Medulla oblongata (tissue), 1 donor: ENCODE data around the gene DPF3.

ENCODE experiments used
- DNase-seq: peaks from one replicate; pipeline ENCODE4 v3.0.0-alpha.2; 2015; ENCODE audit errors: extremely low spot score

The DPF3 gene

DNA sequence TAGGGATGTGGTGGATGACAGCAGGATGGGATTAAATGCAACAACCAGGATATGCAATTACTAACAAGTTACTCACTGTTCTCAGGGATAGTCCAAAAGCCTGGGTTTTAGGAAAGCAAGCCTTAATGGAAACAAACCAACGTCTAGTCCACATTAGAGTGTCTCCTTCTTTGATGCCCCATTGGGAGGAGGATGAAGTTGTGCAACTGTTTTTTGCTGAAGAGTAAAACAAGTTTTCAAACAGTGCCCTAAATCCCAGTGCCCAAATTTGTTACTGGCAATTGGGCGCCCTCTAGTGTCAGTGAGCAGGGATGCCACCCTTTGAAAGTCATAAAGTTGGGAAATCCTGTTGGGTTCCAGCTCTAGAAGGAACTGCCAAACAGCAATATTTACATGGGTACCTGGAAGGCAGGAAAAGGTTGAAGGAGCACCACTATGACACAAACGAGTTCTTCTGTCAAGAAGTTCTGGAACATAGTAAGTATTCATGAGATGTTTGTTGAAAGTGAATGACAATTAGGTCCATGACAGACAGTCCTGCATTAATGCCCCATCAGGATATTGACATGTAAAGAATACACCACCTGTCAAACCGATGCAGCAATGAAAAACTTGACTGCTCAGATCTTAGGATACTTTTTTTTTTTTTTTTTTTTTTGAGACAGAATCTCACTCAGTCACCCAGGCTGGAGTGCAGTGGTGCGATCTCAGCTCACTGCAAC, 11.1 kb upstream of the DPF3 start:
- DNase-seq, result peak; percentile 88

DNA sequence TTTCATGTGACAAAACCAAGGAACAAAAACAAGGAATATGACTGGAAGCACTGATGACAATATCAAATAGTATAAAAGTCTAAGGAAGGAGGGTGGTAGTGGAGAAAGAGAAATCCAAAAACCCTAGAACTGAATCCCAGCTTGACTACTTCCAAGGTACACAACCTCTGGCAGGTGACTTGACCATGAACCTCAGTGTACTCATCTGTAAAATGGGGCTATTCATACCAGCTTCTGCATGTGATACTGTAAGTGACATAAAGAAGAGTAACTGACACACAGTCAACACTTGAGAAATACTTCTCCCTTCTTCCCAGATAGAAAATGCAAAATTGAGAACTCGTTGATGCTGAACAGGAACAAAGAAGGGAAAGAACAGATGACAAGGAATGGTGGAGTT, 10.3 kb upstream of the DPF3 start:
- no peak for DNase-seq

DNA sequence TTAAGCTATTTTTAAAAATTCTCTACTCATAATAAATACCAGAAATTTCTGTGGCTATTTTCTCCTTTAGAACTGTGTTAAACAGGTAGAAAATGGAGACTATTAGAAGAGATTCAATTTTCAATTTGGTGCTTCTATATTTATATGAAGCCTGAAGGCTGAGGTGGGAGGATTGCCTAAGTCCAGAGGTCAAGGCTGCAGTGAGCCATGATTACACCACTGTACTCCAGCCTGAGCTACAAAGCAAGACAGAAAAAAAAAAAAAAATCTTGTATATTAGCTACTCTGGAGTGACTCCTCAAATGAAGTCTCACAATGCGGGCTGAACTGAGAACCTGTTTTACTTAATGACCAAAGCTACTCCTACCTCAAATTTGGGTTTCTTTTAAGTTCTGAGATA, 9.8 kb upstream of the DPF3 start:
- DNase-seq, result no peak

DNA sequence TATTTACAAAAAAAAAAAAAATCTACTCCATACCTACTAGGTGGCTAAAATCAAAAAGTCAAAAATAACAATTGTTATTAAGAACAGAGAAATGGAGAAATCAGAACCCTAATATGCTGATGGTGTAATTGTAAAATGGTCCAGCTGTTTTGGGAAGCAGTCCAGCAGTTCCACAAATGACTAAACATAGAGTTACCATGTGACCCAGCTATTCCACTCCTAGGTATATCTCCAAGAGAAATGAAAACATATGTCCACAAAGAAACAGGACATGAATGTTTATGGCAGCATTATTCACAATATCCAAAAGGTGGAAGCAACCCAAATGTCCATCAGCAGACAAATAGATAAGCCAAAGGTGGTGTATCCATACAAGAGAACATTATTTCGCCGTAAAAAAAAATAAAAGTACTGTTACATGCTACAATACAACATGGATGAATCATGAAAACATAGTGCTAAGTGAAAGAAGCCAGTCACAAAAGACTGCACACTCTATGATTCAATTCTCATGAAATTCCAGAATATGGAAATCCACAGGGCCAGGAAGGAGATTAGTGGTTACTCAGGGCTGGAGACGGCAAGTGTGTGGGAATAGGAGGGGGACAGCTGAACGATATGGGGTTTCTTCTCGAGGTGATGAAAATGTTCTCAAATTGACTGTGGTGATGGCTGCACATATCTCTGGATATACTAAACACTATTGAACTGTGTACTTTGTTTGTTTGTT, 9.1 kb upstream of the DPF3 start:
- DNase-seq, result no peak

DNA sequence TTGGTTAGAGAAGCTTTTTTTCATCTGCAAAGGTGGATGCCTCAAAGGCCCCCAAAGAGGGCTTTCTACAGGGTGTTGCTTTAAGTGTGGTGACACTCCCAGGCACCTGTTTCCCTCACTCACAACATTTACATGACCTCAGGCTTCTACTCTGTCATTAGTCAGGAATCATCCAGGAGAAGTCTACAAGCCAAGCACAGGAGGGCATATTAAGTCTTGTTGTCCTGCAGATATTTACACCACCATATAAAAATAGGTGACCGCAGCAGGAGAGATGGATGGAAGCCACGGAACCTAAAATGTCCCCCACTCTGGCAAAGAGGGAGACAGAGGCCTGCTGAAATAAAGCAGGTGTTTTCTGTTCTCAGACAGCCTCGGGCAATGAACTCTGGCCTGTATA, 7.5 kb upstream of the DPF3 start:
- no peak for DNase-seq

DNA sequence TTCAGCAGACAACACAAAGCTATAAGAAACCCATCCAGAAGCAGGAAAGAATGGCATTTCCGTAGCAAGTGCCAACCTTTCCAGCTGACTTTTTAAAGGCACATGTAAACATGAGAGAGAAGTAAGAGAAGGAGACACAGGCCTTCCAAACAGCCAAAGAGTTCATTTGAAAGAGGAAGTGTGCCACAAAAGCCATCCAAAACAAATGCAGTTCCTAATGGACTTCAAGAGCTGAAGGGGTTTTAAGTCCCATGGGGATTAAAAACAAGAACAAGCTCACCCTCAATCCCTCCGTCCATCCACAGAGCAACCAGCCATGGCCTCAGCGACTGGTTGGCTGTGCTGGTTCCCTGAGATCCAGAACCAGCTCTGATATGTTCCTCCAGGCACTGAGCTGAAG, 4.5 kb upstream of the DPF3 start:
- DNase-seq, result no peak

DNA sequence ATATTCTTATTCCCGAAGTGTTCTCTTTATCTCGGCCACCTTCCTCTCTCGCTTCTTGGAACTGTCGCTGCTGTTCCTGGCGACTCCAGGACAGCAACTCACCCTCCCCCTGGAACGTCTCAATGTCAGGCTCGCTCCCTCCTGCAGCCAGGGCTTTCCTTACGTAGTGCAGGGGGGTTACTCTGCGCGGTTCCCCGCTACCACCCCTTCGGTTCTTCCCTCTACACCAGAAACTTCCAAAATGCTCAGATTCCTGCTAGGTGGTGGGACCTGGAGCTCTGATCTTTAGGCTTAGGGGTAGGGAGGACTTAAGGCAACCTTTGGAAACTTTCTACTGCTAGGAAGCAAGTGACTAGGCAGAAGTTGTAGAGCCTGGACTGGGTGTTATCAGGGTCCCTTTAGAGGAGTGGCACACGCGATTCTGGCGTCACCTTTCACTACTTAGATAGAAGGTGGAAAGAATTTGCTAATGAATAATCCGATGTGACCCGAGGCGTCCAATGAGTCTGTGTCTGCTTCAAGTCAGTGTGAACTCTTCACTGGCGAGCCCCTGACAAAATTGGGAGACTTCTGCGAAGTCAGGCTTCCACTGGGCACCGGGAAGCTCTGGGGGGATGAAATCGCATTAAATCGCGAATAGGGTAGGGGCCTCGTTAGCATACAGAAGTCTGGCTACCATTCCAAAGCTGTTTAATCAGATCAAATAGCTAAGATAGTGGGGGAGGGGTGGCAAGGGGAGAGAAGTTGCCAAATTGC, 900 bp upstream of the DPF3 start:
- peak; percentile 50 for DNase-seq

DNA sequence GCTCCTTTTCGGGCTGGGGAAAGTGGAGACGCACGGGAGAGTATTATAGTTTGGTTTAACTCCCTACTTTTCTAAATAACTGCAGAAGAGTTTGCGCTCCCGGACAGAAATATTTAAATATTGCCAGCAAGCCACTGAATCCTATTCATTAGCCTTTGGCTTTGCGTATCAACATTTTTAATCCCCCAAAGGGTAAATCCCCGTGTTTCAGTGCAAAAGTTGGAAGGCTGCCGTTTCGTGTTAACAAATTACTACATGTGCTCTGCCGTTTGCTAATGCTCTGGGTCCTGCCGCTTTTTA, 372 bp upstream of the DPF3 start:
- DNase-seq, result no peak

DNA sequence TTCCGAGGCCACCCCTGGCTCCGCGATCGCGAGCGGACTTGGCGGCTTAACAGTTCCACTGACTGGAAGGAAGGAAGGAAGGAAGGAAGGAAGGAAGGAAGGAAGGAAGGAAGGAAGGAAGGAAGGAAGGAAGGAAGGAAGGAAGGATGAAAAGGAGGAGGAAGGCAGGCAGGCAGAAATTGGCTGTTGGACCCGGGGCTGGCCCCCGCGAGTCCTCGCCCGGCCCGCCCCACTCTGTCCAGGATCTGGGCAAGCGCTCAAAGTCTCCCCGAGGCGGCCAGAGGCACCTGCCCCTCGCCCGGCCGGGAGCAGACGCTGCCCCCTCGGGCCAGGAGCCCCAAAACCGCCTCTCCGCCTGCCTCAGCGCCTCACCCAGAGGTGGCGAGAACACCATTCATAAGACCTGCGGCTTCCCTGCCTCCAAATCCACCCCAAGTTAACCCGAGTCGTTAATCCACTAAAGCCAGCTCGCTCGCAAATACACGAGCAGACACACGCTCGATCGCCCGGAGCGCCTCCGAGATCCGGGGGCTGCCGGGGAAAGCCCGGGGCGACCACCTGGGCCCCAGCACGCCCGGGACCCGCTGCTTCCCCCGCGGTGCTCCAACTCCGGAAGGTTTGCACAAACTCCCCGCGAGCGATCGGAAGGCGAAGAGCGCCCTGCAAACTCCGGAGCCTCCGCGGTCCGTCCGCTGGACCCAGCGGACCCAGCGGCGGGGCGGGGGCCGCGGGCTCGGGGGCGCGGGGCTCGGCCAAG, 844 bp downstream of the DPF3 start:
- DNase-seq, result peak; percentile 67

DNA sequence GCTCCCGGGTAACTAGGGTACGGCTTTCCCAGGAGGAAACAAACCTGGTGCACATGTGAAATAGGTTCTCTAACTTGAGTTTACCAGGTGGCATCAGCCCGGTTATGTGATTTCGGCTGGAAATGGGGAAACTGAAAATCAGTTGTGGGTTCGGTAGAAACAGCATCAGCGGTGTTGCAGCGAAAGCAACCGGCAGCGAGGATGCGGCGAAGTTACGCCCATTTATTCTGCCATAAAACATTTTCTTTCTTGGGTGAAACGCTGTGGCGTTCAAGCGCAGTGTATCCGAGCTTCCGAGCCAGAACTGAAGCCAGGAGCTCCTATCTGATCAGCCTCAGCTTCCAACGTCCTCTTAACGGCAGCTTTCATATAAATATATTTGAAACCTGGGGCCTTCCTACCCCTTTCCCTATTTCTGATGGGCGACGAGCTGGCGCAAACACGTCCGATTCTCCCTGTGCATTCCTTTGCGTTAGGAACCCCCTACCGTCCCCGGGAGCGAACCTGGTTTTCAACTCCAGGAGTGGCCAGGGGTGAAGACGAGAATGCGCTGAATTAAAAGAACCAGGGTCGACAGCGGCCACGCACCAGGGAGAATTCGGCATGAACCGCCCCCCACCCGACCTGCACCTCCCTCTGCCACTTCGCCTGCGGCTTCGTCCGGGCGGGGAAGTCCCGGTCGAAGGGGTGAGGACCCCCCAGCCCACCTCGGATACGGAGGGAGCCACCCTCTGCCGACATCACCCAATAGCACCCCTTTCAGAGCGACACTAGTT, 1.6 kb downstream of the DPF3 start:
- peak; percentile 29 for DNase-seq

DNA sequence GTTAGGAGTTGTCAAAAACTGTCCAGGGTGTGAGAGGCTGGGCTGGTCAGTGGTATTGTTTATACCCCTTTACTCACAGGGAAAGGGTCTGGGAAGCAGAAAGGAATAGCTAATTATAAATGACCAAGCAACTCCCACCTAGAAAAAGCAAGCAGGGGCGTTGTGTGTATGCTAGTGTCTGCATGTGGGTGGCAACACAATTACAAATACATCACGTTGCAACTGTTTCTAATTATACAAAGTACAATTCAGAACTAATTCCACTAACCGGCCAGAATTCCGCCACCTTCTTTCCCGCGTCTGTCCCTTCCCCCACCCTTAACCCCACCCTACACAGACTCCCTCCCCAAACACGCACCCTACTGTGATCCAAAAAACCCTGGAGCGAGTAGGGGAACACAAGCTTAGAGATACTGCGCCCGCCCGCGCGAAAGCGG, 2.2 kb downstream of the DPF3 start:
- no peak for DNase-seq

DNA sequence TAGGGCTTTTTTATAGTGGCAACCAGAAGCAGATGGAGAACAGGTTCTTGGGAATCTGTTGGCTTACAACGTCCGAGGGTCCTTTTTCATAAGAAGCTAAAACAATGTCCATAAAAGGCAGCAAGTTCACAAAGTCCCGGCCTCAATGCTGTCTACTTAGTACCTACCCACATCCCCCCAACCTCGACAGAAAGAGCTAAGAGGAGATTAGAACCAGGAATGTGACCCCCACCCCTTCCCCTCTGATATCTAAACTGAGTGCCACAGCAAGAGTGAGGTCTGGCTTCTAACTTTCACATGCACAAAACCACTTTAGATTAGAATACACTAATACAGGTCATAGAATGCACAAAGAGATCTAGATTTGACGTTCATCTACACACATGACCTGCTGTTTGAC, 4.5 kb downstream of the DPF3 start:
- DNase-seq, result no peak

DNA sequence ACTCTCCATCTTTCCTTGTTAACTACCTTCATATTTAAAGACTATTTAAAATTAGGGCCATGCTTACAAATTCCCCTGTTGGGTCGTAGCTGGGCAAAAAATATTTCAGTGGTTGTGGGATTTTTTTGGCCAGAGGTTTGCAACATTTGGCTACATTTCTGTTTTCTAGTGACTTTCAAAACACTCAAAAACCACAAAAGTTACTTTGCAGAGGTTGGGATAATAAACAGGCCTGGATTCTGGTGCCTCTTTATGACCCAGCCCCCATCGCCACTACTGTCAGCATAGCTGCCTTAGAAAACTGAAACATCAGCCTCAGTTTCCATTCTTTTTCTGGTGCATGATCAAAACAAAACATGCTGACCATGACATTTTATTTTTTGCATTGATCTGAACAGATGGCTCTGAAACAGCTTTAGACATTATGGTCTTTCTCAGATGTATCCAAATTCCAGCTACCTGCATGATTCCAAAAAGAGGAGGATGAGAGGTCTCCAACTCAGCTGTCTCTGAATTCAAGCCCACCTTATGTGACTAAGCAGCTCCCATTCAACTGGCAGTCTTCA, 5.2 kb downstream of the DPF3 start:
- no peak for DNase-seq

DNA sequence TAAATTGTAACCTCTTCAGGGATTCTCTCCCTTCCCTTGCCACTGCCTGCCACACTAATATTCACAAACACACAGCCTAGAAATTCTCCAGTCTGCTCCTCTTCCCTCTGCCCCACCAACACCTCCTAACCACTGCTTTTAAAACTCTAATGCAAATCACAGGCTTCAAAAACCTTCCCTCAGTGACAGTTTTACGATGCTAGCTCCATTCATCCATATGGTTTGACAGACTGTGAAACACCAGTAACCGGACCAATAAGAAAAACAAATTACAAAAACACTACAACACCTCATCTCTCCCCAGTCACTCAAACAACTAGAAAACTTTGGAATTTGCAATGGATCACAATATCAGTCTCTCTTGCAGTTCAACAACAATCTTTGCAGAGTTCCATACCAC, 5.7 kb downstream of the DPF3 start:
- no peak for DNase-seq

DNA sequence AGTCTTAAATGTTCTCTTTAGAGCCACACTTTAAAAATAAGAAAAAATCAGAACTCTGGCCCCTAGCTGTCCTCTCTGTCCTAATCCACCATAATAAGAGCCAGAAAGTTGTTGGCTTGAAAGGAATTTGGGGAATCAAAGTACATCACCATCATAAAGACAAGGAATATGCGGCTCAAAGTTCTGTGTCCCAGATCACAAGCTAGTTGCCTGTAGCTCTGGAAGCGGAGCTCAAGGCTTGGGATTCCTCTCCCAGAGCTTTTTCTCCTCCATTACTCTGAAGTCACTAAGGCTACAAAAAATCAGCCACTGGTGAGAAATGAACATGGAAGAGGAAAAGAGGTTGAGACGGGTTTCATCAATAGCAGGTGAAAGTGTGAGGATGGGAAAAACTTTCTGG, 6.4 kb downstream of the DPF3 start:
- DNase-seq, result no peak

DNA sequence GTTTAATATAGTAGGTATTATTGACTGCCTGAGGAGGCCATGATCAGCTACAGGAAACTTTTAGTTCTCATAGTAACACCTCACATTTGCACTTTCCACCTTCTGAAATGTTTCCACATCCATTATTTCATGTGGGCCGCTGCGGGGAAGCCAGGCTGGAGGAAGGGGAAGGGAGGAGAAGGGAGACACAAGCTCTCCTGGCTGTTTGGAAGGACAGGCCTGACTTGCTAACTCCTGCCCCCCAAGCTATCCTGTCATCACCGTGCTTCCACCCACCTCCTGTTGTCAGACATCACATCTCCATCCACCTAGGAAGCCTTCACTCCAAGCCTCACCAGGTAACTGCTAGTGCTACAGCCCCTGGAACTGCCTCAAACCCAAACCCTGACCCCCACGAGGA, 9.5 kb downstream of the DPF3 start:
- no peak for DNase-seq

DNA sequence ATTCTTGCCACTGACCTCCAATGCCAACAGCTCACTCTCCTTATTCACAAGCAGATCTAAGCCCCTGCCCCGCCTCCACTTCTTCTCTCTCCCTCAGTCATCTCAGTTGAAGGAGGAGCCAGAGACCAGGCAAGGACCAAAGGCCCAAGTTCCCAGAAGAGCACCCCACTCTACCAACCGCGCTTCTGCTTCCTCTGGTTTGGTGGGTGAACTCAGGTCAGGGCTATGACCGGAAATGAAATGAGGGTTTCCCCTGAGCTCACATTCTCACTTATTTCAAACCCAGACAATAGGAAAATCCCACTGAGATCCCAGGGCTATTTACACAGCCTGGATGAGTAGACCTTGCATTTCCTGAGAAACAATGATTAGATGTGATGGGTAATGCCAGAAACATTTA, 9.9 kb downstream of the DPF3 start:
- no peak for DNase-seq

DNA sequence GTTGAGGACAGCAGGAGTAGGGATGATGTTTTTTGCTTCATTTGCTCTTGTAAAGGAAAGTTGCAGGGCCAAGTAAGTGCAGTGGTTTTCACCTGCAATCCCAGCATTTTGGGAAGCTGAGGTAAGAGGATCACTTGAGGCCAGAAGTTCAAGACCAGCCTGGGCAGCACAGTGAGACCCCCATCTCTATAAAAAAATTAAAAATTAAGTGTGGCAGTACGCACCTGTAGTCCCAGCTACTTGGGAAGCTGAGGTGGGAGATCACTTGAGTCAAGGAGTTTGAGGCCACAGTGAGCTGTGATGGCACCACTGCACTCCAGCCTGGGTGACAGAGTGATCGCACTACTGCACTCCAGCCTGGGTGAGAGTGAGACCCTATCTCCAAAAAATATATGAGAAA, 10.8 kb downstream of the DPF3 start:
- no peak for DNase-seq

DNA sequence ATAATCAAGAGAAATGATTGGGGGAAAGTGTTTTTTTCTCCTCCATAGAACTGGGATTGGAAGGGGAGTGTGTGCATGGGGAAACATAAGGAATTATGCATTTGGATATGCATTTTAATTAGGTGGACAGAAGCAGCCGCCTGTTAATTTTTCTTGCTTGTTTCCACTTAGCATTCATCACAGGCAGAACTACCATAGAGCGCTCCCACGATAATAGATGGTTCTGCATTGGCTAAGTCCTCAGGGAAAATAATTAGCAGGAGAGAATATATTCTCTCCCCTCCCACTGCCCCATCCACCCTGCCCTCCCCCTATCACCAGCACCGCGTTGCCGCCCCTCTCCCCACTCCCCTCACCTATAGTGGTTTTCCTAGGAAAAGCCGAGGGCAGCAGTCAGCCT, 11.4 kb downstream of the DPF3 start:
- no peak for DNase-seq

DNA sequence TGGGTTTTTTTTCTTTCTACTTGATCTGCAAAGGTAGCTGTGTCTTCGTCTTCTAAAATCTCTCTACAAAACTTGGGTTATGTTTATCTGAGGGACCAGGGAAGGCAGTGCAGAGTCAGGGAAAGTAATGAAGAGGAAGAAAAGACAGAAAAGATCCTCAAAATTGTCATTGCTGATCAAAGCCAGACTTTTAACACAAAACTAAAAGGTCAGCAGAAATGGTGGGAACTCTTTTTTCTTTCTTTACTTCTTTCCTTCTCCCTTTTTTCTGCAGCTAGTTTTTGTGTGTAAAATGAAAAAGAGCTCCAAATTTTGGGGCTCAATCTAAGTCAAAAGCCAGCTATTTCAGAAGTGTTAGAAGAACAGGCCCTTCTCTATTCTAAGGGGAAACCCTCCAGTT, 11.9 kb downstream of the DPF3 start:
- no peak for DNase-seq

DNA sequence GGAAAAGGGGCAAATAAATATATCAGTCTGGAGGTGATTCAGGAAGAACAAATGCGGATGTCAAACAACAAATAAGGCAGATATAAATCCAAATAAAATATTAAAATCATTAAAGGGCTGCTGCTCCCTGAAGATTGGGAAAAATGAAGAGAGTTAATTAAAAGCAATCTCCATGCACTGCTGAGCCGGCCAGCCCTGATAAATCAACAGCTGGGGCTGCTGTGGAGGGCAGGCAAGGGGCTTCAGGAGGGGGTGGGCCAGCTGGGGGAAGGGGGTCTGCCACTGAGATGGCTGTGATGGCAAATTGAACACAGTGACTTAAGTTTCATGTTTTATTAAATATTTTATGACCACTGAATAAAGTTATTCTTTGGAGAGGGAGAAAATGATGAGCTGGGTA, 12.4 kb downstream of the DPF3 start:
- DNase-seq, result no peak
